Stimulated activated CD8-positive, alpha-beta memory T cell treated with anti-CD3 and anti-CD28 coated beads, Interleukin-15, amount 100 ng/mL, for 24 hours (primary cell): ENCODE results near the gene KAZN.
A peak's percentile ranks its signal among the peaks of the same experiment; 100 is the strongest.
"Not testable (repeated sequence)": the region's sequence is repeated elsewhere in the genome, so short reads cannot be mapped to it uniquely, and the experiment has no call there.

Source experiments
- DNase-seq: peaks from one replicate; pipeline ENCODE4 v3.0.0-alpha.2; 2020; ENCODE audit warnings: low read depth

KAZN gene

DNA sequence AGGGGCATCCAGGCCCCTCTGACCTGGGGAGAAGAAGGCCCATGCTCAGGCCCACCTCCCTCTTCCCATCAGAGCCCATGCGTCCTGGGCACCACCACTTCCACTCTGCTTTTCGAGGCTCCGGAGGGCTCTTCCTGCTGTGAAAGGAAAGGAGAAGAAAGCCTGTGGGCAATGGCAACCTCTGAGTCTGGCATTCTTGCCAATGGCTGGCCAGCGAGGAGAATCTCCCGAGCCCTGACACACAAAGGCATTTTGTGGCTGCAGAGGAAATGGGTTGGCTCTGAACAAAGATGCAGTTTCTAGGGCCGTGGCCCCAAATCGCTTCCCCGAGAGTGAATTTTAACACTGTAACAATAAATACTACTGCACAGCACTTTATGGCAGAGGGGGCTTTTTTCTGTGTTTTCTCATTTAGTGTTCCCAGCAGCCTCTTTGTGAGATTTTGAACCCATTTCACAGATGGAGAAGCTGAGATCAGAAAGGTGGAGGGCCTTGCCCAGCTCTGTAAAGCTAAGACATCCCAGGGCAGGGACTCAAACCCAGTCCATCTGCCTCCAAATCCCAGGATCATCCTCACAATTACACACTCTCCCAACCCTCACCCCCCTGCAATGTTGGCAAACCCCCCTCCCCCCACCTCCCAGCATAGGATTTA is 519.3 kb downstream of the KAZN start:
- DNase-seq = no peak

DNA sequence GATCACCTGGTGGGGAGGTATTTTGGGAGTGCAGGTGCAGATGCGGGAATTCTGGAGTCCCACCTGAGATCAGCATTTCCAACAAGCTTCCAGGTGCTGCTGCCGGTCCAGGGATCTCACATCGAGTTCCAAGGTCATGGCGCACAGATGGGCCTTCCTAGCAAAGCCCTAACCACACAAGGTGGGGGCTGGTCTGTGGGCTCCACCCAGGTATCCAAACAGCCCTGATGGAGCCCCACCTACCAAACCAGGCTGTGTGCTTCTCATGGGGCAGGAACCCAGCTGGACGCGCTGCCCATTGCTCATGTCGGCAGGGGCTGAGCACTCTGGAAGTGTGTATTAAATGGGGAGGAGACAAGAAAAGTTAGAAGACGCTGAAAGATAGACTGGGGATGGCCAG is 520.1 kb downstream of the KAZN start:
- DNase-seq = no peak

DNA sequence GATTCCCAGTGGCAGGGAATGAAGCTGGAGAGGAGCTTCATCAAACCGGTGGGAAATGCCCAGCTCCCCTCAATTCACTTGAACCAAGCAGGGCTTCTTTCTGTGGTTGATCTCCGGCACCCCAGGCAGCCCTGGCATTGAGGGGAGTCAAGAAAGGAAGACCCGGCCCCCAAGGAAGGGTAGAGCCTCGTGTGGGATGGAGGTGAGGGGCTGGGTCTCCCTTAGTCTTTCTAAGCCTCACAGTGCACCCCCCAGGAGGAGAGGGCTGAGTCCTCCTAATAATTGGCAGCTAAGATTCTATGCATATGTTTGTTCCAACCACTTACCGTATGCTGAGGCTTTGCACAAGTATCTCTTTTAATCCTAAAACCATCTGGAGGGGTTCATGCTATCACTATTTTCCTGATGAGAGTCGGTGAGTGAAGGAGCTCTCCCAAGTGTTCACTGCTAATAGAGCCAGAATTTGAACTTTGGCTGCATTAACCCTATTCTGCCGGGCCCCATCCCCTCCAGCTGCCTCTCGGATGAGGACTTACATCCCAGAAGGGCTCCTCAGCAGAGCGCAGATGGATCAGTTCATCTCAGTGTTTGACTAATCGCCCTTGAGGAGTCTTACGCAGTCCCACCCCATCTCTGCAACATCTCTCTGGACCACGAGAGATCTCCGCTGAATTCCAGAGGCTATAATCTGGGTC is 521.9 kb downstream of the KAZN start:
- DNase-seq = no peak

DNA sequence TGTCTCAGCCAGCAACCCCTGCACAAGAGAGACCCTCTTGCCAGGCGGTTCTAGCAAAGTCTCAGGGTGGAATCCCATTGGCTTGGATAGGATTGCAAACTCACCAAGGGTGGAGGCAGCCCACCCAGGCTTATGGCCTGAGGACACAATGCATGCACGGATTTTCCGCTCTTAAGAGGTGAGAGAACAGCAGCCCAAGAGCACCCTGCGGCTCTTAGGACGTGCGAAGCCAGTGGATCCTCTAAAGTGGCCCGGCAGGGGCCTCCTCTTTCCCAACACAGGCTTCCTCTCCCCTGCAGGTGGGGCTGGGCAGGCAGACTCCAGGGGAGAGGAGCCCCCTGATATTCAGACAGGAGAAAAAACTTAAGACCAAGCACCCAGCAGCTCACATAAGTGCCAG is 523.8 kb downstream of the KAZN start:
- DNase-seq = no peak

DNA sequence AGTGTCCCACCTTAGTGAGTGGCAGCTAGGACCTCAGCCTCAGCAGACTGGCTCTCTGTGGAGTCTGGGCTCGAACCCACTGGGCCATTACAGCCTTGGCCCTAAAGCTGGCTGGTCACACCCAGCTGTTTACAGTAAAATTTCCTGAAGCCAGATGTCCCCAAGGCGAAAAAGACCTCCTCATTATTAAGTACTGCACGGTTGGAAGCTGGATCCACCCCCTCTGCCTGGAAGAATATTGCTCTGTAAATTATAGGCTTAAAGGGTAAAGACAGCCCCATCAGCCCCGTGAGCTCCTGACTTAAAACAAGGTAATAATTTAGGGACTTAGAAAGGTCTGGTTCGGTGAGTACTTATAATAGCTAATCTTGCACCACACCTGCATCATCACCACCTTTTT is 524.8 kb downstream of the KAZN start:
- DNase-seq = no peak

DNA sequence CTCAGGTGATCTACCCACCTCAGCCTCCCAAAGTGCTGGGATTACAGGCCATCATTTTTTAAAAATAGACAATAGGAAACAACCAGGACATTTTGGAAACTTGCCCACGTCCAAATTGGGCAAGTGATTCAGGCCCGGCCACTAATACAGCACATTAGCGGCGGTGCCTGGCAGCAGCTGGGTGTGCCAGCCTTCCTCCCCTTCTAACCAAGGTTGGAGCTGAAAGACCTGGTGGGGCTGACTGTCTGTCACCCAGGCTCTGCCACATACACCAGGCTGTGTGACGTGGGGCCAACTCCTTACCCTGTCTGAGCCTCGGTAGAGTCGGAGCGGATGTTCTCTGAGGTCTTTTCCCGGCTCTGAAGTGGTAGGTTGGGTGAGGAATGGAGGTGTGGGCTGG is 525.4 kb downstream of the KAZN start:
- no peak for DNase-seq

DNA sequence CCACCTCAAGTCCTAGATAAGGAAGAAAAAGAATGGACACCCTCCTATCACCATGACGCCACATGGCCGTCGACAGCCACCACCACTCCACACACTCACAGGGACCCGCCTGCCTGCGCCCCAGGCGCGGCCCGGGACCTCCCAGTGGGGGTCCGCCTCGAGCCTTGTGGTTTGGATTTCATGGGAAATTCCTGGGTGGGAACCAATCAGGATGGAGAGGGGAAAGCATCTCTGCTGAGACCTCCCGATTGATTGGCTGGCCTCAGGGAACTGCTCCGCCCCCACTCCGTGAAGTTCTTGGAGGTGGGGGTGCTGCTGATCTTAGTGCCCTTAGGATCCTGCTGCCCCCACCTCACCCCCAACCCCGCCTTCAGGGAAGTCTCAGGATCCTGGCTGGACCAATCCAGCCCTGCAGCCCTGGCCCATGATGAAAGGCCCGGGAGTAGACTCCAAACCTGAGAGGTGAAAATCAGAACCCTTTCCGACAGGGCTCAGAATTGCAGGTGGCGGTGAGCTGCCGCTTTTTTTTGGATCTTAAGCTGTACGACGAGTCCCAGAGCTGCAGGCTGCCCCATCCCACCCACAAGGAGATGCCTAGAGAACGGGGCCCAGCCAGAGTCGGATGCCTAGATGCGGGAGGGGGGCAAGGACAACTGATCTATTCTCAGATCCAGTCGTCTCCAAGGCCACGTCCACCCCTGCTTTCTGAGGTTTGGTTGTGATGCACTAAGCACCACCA is 526.0 kb downstream of the KAZN start:
- no peak for DNase-seq

DNA sequence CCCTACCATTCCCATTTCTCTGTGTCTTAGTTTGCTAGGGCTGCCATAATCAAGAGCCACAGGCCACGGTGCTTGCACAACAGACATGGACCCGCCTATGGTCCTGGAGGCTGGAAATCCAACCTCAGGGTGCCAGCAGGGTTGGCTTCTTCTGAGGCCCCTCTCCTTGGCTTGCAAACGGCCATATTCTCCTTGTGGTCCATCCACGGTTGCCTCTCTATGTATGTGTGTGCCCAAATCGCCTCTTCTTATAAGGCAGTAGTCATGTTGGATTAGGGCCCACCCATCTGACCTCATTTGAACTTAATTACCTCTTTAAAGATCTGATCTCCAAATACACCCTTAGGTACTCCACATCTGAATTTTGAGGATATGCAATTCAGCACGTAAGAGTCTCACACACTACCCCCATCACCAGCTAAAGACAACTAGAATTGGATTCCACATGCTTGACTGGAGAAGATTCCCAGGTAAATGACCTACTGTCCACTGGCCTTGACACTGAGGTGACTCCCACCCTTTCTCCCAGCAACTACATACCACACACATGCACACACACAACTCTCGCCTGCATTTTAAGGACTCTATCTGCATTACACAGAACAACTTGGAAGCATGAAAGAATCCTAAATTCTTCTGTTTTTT is 526.7 kb downstream of the KAZN start:
- DNase-seq = no peak

DNA sequence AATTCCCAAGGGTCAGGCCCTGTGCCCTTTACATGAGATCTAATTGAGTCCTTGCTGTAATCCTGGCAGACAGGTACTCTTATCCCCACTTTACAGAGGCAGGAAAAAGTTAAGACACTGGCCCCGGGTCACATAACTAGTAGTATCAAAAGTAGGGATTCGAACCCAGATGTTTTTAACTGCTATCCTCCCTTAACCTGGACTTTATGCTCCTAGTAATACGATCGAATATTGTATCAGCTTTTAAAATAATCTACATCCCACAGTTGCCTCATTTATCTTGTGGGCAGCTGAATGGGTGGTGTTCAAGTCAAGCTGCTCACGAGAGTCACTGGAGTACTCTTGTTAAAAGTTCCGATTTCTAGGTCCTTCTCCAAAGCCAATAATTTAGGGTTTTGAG is 529.6 kb downstream of the KAZN start:
- no peak for DNase-seq

DNA sequence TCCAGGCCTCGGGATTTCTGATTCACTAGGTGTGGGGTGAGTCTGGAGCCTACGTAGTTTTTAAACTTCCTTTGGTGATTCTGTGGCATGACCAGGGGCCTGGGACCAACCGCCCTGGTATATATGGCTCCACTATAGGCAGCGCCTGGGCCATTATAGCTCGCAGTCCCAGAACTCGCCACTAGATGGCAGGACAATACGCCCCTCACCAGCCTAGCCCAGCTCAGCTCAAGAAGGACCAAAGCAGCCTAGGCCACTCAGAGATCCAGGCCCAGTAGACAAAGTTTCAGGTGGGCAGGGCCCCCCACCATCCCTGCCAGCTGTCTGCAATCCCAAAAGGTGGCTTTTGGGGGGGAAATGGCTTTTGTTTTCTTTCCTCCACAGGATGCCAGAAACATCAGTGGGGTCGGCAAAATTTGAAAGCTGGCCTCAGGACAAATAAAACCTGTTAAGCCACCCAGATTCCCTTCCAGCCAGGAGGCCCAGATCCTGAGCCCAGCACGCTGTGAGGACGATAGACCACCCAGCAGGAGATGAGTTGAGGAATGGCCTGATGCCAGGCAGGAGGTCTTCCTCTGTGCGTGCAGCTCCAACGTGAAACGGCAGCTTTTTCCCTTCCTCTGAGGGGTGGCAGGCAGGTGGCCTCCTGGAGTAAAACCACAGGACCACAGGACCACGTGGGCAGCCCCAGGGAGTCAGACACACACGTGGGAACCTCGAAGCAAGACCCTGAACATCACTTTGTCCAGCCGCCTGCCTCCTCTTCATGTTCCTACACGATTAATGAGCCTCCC is 530.2 kb downstream of the KAZN start:
- peak; percentile 60 for DNase-seq

DNA sequence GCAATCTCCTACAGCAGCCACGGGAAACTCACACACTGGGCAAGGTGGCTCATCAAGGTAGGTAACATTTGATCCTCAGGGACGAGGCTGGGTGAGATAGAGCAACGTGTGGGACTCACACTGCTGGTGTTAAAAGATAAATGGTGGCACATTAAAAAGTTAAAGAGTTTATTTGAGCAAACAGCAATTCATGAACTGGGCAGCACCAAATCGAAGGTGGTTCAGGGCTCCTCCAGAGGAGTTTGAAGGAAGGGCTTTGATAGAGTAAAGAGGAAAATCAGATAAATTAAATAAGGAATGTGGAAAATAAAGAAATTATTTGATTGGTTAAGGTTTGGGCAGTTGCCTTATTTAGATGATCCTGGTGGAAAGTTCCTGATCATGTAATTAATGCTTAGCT is 531.5 kb downstream of the KAZN start:
- DNase-seq = no peak

DNA sequence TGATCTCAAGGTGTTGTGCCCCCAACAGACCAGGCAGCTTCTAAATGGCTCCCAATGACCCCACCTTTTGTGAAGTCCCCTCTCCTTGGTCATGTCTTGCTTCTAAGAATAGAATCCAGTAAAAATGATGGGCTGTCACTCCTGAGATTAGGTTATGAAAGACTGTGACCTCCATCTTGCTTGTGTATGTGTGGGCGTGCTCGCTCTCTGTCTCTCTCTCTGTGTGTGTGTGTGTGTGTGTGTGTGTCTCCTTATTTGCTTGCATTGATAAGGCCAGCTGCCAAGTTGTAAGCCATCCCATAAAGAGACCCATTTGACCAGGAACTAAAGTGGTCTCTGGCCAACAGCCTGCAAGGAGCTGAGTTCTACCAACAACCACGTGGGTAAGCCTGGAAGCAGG is 532.1 kb downstream of the KAZN start:
- no peak for DNase-seq

DNA sequence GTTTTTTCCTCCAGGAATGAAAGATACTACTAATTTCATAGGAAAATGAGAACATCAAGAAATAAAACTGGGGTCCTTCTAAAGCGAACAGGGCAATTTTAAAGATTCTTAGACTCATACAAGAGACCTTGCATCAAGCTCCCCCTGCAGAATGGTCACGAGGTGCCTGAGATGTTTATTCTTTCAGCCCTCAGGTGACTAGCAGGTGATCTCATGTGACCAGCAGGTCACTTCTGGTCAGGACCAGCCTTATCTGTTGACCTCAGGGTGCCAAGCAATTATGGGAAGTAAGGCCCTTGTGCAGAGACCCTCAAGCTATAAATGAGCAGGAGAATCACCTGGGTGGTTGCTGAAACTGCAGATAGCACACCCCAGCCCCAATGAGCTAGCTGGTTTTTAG is 534.5 kb downstream of the KAZN start:
- no peak for DNase-seq

DNA sequence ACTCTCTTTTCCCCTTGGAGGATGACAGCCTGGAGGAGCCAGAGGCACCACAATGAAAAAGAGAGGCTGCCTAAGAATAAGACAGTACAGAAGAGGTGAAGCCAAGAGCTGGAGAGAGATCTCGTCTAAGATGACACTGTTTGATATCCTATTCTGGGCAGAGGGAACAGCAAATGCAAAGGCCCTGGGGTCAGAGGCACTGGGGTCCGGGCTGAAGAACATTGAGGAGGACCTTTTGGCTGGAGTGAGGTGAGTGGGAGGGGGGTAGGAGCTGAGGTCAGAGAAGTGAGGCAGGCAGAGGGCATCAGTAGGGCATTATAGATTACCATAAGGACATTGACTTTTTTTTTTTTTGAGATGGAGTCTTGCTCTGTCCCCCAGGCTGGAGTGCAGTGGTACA is 535.8 kb downstream of the KAZN start:
- DNase-seq = no peak

DNA sequence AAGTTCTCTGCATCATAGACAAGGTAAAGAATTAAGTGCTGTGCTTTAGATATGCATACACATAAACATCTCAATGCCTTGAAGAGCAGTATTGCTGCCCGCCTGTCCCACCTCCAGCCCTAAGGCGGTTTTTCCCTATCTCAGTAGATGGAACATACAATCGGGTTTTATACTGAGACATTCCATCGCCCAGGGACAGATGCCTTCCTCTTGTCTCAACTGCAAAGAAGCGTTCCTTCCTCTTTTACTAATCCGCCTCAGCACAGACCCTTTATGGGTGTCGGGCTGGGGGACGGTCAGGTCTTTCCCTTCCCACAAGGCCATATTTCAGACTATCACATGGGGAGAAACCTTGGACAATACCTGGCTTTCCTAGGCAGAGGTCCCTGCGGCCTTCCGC is 537.1 kb downstream of the KAZN start:
- not testable (repeated sequence) for DNase-seq

DNA sequence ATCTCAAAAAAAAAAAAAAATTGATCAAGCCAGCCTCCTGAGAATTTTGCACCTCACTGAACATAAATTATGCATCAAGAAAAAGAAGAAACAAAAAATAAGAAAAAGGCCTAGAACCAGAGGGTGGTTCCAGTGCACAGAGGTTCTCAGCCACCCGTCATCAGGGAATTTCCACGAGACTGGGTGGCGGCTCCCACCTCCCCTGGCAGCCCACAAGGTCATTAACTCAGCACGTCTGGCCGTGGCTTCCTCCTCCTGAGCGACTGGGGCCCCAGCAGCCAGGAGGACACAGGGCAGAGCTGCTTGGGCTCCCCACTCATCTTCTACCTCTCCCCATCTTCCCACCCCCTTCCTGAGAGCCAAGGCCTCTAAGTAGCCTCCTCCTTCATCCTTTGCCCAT is 539.3 kb downstream of the KAZN start:
- DNase-seq = no peak

DNA sequence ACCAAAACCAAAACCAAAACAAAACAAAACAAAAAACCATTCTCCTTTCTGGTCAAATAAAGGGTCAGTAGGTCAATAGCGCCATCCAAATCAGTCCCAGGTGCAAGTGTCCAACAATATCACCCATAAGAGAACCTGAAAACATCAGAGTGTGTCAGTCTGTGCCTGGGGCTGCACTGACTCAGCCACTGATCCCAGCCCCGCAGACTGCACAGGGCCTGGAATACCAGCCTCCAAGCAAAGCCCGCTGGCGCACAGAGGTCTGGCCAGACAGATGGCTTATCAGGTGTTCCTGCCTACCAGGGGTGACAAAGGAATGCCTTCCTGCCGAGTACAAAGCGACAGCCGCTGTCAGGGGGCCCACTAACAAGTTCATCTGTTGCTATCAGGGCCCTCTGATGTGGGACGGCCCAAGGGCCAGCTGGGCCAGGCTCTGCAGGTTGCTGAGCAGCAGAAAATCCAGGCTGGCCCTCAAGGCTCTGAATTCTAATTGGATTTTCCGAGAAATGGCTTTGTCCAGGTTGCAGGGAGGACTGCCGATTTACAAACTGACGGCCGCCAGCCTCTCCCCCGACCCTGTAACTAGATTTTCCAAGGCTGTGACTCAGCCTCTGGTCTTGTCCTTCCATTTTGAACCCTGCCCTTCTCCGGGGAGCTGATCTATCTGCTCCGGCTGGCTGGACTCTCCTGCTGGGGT is 541.3 kb downstream of the KAZN start:
- no peak for DNase-seq

DNA sequence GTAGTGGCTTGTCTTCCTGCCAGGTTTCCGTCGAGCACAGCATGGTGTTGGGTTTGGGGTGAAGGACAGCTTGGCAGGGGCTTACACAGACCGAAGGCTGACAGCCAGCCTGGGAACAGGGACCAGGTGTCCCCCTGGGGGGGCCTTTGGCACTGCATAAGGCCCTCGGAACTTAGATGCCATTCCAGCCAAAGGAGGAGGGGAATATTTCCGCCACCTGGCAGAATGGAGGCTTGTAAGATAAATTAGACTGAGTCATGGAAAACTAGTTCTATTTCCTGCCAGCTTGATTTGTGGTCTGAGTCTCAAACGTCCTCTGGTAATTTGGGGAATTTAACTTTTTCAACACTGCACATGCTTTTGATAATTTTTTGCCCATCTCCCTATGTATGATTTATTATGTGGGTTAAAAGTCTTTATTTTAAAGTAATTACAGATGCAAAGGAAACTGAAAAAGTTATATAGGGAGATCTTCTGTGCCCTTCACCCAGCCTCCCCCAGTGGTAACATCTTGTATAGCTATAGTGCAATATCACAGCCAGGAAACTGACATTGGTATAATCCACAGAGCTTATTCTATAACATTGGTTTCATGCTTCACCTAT is 543.6 kb downstream of the KAZN start:
- DNase-seq = no peak

DNA sequence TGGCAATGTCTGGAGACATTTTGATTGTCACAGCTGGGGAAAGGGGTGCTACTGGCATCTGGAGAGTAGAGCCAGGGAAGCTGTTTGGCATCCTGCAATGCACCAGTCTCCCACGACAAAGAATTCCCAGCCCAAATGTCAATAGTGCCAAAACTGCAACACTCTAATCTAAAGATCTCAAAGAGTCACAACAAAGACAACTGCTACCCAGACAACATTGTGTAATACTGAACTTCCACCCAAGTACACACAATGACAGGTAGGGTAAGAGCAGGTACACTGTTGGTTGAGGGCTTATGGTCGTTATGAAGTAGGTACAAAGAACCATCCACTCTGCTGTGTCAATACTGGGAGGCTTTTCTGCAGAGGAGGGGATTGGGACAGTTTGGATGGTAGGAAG is 546.8 kb downstream of the KAZN start:
- no peak for DNase-seq

DNA sequence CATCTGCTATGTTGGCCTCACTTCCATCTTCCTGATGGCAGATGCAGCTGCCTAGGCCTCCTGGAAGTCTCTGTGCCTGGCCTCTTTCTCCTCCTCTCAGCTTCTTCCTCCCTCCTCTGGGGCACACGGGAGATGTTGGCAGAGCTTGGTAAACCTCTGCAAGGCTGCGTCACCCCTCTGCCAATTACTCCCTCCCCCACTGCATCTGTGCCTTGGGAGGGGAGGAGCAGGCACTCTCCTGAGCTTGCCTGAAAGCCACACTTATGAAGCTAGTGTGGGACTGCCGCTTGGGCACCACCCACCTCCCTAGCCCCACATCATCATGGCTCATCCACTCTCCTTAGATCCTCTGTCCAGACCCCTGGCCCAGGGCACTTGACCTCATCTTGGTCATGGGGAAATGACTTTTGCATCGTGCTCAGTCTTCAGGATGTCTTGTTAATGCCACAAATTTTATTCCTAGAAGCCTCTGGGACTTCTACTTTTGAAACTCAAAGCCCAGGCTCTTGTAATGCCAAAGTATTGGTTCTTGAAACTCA is 547.7 kb downstream of the KAZN start:
- DNase-seq = no peak

DNA sequence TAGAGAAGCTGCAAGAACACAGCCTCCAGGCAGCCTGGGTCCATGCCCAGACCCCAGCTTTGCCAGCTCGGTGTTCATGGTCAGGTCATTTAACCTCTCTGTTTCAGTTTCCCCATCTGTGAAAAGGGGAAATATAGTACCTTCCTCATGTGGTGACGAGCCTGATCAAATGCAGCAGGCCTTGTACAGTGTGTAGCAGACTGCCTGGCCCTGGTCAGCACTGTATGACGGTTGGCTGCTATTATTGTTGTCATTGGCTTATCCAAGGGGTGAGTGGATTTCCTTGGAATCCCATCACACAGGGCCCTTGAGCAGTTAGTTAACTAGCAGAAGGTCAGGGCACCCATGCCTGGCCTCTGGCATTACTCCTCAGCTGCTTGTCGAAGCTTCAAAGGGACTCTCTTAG is 548.5 kb downstream of the KAZN start:
- no peak for DNase-seq
